Pulmonary artery endothelial cell (primary cell): Measurements from ENCODE around the gene B4GALT1. TPM values are rescaled to one million over a fixed set of nuclear protein-coding genes. Genes with fewer than 3 reads are reported as not detected.

Source experiments
- DNase-seq: peaks from one replicate; pipeline ENCODE4 v3.0.0-alpha.2; 2011; ENCODE audit warnings: low read depth, low spot score
- total RNA-seq: library from RNA; depleted of rRNA; stranded (reverse); fragments of >200 nt; gene quantifications from 2 replicates; pipeline ENCODE4 v1.2.3, GENCODE V29; 2014

B4GALT1 gene
- total RNA-seq, 1 donor from 2014 or later, result 19.2 TPM

GRCh38 chr9:33140401-33141360, 26.5 kb downstream of the B4GALT1 start:
- DNase-seq, result no peak

- no peak for DNase-seq
Measured at GRCh38 chr9:33139421-33140228, 27.5 kb downstream of the B4GALT1 start.

- no peak for DNase-seq
Measured at GRCh38 chr9:33138768-33139167, 28.4 kb downstream of the B4GALT1 start.

- no peak for DNase-seq
Measured at GRCh38 chr9:33137781-33138264, 29.3 kb downstream of the B4GALT1 start.

- DNase-seq, result no peak
Measured at GRCh38 chr9:33136721-33137670, 30.1 kb downstream of the B4GALT1 start.

- no peak for DNase-seq
Measured at GRCh38 chr9:33135470-33135958, 31.6 kb downstream of the B4GALT1 start.

- no peak for DNase-seq
Measured at GRCh38 chr9:33135031-33135461, 32.1 kb downstream of the B4GALT1 start.

GRCh38 chr9:33133186-33133585, 34.0 kb downstream of the B4GALT1 start:
- no peak for DNase-seq

- no peak for DNase-seq
Measured at GRCh38 chr9:33131790-33132772, 35.1 kb downstream of the B4GALT1 start.

- no peak for DNase-seq
Measured at GRCh38 chr9:33130961-33131789, 36.0 kb downstream of the B4GALT1 start.

GRCh38 chr9:33129886-33130881, 37.0 kb downstream of the B4GALT1 start:
- DNase-seq, result no peak

- no peak for DNase-seq
Measured at GRCh38 chr9:33129251-33129885, 37.8 kb downstream of the B4GALT1 start.

GRCh38 chr9:33128570-33128969, 38.6 kb downstream of the B4GALT1 start:
- no peak for DNase-seq

- no peak for DNase-seq
Measured at GRCh38 chr9:33127881-33128280, 39.3 kb downstream of the B4GALT1 start.

GRCh38 chr9:33125871-33126823, 41.0 kb downstream of the B4GALT1 start:
- DNase-seq, result no peak

- DNase-seq, result no peak
Measured at GRCh38 chr9:33125461-33125860, 41.7 kb downstream of the B4GALT1 start.
